Measurements from ENCODE around the gene STIM2.

Gene STIM2

DNA sequence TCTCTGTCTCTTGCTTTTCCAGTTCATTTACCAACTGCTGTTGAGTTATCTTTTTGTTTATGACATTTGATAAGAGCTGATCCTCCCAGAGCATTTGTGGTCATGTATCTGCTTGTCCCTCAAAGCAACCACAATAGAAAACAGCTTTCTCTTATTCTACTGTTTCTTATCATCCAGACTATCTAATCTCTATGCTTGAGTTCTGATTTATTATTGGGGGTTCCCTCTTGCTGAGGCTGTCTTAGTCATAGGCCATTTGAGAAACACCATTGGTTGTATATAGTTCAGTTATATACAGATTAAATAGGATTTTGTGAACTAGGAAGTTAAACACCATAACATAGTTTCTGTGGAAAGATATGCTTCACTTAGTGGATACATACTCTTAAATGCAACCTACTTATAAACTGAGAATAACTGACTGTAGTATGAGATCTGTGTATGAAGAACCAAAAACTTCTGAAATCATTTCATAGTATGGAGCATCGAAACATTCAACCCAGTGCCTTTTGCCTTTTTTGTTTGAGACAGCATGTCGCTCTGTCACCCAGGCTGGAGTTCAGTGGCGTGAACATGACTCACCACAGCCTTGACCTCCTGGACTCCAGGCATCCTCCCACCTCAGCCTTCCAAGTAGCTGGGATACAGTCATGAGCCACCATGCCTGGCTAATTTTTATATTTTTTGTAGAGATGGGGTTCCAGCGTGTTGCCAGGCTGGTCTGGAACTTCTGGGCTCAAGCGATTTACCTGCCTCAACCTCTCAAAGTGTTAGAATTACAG, 75.8 kb downstream of the STIM2 start:
- no peak for TF ChIP-seq CTCF (IDR thresholded peaks at IDR 0.05; ENCODE audit: borderline replicate concordance, control extremely low read depth, extremely low read depth, insufficient read depth, missing control alignments)
- in situ Hi-C loops (cut with MboI; ENCODE audit: low sequenced_read_pairs, unreplicated experiment): no loop called here
- no peak for DNase-seq (ENCODE audit: low spot score)

GRCh38 chr4:26937139-26937538, 76.5 kb downstream of the STIM2 start:
- in situ Hi-C loops (cut with MboI; ENCODE audit: low sequenced_read_pairs, unreplicated experiment): no loop called here
- no peak for TF ChIP-seq CTCF (IDR thresholded peaks at IDR 0.05; ENCODE audit: borderline replicate concordance, control extremely low read depth, extremely low read depth, insufficient read depth, missing control alignments)
- DNase-seq (ENCODE audit: low spot score): no peak

DNA sequence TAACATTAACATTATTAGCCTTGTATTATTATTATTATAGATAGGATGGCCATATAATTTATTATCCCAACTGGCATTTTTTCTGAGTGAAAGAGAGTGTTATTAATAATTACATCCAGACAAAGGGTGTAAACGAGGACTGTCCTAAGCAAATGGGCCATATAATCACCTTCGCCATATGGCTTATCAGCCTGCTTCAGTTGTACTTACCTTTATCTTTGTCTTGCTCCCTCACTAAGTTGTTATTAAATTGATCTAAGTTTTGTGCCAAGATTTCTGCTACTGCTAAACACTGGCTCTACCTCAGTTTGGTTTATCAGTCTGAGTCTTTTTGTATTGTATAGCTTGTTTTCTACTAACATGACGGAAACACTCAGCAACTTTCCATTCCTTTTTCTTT, 76.9 kb downstream of the STIM2 start:
- no peak for DNase-seq (ENCODE audit: low spot score)
- no peak for TF ChIP-seq CTCF (IDR thresholded peaks at IDR 0.05; ENCODE audit: borderline replicate concordance, control extremely low read depth, extremely low read depth, insufficient read depth, missing control alignments)
- in situ Hi-C loops (cut with MboI; ENCODE audit: low sequenced_read_pairs, unreplicated experiment): no loop called here

GRCh38 chr4:26938516-26938915, 77.9 kb downstream of the STIM2 start:
- no peak for DNase-seq (ENCODE audit: low spot score)
- in situ Hi-C loops (cut with MboI; ENCODE audit: low sequenced_read_pairs, unreplicated experiment): no loop called here
- no peak for TF ChIP-seq CTCF (IDR thresholded peaks at IDR 0.05; ENCODE audit: borderline replicate concordance, control extremely low read depth, extremely low read depth, insufficient read depth, missing control alignments)

DNA sequence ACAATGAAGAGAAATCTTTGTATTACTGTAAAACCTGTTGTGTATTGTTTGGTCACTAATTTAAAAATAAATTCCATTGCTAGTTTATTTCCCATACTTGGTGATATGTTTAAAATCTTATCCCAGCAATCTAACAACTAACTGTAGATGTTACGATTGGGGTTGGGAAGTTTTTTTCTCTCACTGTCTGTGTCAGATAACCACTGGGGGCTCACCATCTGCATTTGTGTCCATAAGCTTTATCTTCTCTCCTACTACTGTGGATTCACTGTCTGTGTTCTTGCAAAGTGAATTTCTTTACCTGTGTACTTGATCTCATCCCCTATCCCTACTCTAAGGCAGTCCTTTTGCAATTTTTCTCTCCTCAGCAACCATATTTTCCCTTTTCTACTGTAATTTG, 81.3 kb downstream of the STIM2 start:
- no peak for TF ChIP-seq CTCF (IDR thresholded peaks at IDR 0.05; ENCODE audit: borderline replicate concordance, control extremely low read depth, extremely low read depth, insufficient read depth, missing control alignments)
- in situ Hi-C loops (cut with MboI; ENCODE audit: low sequenced_read_pairs, unreplicated experiment): no loop called here
- no peak for DNase-seq (ENCODE audit: low spot score)

- TF ChIP-seq CTCF (IDR thresholded peaks at IDR 0.05; ENCODE audit: borderline replicate concordance, control extremely low read depth, extremely low read depth, insufficient read depth, missing control alignments): no peak
- in situ Hi-C loops (cut with MboI; ENCODE audit: low sequenced_read_pairs, unreplicated experiment): no loop called here
Observed at GRCh38 chr4:26942871-26943270, 82.2 kb downstream of the STIM2 start.

More at GRCh38 chr4:26942871-26943270, 82.2 kb downstream of the STIM2 start:
- no peak for DNase-seq (ENCODE audit: low spot score)

All from GM13976 (cell line).